Uterus (tissue), 4 donors: ENCODE measurements around the gene POMT1. TPM values are rescaled to one million over a fixed set of nuclear protein-coding genes. Genes with fewer than 3 reads are reported as not detected.

Source experiments
- DNase-seq, 2 donors: peaks; one replicate each; pipeline ENCODE4 v3.0.0-alpha.2; 2019 to 2020
- H3K27ac ChIP-seq, 2 donors: fragments of 200-600 bp; sonication (generic); 1 replicate in 1 of 2; 2 replicates in 1 of 2; pipeline ENCODE4 v1.5.1; 2016 to 2018
- H3K27me3 ChIP-seq, 2 donors: fragments of 200-600 bp; sonication (generic); one replicate each; pipeline ENCODE4 v1.5.1; 2018 to 2019; ENCODE audit warnings: control low read depth in 1 of 2
- H3K36me3 ChIP-seq, 2 donors: fragments of 200-600 bp; sonication (generic); one replicate each; pipeline ENCODE4 v1.5.1; 2019; ENCODE audit warnings: control low read depth in 1 of 2
- H3K4me1 ChIP-seq, 2 donors: fragments of 200-600 bp; sonication (generic); one replicate each; pipeline ENCODE4 v1.5.1; 2018 to 2019; ENCODE audit warnings: control low read depth in 1 of 2
- H3K4me3 ChIP-seq, 2 donors: fragments of 200-600 bp; sonication (generic); 1 replicate in 1 of 2; 2 replicates in 1 of 2; pipeline ENCODE4 v1.5.1; 2018 to 2019; ENCODE audit warnings: mild to moderate bottlenecking in 1 of 2
- H3K9me3 ChIP-seq, 2 donors: fragments of 200-600 bp; sonication (generic); one replicate each; pipeline ENCODE4 v1.5.1; 2019; ENCODE audit warnings: control low read depth in 1 of 2
- POLR2A ChIP-seq, 2 donors: fragments of 450-650 bp; IDR thresholded peaks; one replicate each; pipeline ENCODE4 v1.6.1; 2016; ENCODE audit warnings: antibody characterized with exemption in 2 of 2, mild to moderate bottlenecking in 1 of 2, moderate library complexity in 1 of 2
- intact Hi-C: fragments of 100-400 bp; cut with DNase I; formaldehyde crosslinking; loops from one replicate; pipeline ENCODE4 v1.15.1; 2023; ENCODE audit warnings: low total_unique reads
- total RNA-seq, 4 donors: library from RNA; depleted of rRNA in 3 of 4; stranded (reverse); fragments of >200 nt in 3 of 4; gene quantifications; one replicate each; pipeline versions ENCODE4 v1.1.0 to v1.2.4, GENCODE V29; 2014 to 2023
- TF ChIP-seq, protein P1 (sequence below), 4 experiments: fragments of 200-600 bp in 2 of 4; fragments of 450-650 bp in 2 of 4; sonication (generic) in 2 of 4; IDR thresholded peaks; one replicate each; pipeline ENCODE4 v1.5.1; 2016 to 2019; ENCODE audit warnings: antibody characterized with exemption in 4 of 4, mild to moderate bottlenecking in 2 of 4, moderate library complexity in 1 of 4
- donor health status: DM: yes; HTN: yes; CAD: no.

POMT1 gene
- total RNA-seq, 4 donors from 2014 or later: 0.29 to 40.2 (median 18.5) TPM

DNA sequence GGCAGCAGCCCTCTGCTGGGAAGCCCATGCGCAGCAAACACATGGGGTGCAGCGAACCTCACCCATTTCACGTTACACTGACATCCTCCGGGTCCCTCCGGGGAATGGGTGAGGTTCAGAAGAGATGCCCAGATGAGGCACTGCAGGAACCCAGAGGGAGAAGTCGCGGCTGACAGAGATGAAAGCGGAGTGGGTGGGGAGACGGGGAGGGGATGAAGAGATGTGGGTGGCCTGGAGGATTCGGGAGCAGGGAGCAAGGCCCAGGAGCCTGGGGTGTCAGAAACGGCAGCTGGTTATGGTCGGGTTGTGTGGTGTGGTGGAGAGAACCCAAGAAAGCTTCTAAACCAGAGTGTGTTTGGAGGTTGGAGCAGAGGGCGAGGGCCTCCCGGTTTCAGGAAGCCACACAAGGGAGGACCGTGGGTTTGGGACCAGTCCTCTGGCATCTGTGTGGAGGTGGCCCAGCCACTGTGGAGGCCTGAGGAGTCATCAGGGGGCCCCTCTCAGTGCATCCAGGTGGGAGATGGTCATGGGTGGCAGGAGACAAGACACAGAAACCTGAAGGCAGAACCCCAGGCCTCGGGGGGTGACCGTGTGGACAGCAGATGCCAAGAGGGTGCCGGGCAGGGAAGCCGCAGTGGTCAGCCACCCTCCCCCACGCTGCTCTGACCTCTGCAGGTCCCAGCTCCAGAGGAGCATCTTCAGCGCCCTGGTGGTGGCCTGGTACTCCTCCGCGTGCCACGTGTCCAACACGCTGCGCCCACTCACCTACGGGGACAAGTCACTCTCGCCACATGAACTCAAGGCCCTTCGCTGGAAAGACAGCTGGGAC lies 19.8 kb downstream of the POMT1 start:
- no peaks in the 10 kb centered on the region for H3K27me3 ChIP-seq
- no peaks in the 10 kb centered on the region for H3K4me1 ChIP-seq
- no peak for DNase-seq
- no peaks in the 10 kb centered on the region for H3K9me3 ChIP-seq
- no peak overlapping the region for H3K4me3 ChIP-seq
- intact Hi-C loops: no loop called here
- TF ChIP-seq POLR2A (IDR thresholded peaks at IDR 0.05): no peak
- TF ChIP-seq, protein P1, sequence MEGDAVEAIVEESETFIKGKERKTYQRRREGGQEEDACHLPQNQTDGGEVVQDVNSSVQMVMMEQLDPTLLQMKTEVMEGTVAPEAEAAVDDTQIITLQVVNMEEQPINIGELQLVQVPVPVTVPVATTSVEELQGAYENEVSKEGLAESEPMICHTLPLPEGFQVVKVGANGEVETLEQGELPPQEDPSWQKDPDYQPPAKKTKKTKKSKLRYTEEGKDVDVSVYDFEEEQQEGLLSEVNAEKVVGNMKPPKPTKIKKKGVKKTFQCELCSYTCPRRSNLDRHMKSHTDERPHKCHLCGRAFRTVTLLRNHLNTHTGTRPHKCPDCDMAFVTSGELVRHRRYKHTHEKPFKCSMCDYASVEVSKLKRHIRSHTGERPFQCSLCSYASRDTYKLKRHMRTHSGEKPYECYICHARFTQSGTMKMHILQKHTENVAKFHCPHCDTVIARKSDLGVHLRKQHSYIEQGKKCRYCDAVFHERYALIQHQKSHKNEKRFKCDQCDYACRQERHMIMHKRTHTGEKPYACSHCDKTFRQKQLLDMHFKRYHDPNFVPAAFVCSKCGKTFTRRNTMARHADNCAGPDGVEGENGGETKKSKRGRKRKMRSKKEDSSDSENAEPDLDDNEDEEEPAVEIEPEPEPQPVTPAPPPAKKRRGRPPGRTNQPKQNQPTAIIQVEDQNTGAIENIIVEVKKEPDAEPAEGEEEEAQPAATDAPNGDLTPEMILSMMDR (IDR thresholded peaks at IDR 0.05): no peak
- no peaks in the 10 kb centered on the region for H3K36me3 ChIP-seq
- no peak overlapping the region for H3K27ac ChIP-seq

DNA sequence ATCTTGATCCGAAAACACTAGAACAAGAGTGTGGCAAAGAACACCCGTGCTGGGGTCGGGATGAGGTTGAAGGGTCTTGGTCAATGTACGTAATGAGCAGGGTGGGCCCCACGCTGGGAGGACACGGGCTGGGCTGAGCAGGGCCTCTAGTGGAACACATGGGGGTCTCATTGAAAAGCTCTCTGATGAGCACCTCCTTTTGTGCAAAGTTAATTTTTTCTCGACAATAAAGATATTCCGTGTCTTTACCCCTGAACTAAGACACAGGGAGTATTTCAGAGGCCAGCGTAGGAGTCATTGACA lies 20.3 kb downstream of the POMT1 start:
- TF ChIP-seq, protein P1 (IDR thresholded peaks at IDR 0.05): no peak
- TF ChIP-seq POLR2A (IDR thresholded peaks at IDR 0.05): no peak
- H3K27ac ChIP-seq: no peak overlapping the region
- H3K36me3 ChIP-seq: no peaks in the 10 kb centered on the region
- no peaks in the 10 kb centered on the region for H3K27me3 ChIP-seq
- no peaks in the 10 kb centered on the region for H3K4me1 ChIP-seq
- no peak for DNase-seq
- intact Hi-C loops: no loop called here
- H3K9me3 ChIP-seq: no peaks in the 10 kb centered on the region
- no peak overlapping the region for H3K4me3 ChIP-seq

DNA sequence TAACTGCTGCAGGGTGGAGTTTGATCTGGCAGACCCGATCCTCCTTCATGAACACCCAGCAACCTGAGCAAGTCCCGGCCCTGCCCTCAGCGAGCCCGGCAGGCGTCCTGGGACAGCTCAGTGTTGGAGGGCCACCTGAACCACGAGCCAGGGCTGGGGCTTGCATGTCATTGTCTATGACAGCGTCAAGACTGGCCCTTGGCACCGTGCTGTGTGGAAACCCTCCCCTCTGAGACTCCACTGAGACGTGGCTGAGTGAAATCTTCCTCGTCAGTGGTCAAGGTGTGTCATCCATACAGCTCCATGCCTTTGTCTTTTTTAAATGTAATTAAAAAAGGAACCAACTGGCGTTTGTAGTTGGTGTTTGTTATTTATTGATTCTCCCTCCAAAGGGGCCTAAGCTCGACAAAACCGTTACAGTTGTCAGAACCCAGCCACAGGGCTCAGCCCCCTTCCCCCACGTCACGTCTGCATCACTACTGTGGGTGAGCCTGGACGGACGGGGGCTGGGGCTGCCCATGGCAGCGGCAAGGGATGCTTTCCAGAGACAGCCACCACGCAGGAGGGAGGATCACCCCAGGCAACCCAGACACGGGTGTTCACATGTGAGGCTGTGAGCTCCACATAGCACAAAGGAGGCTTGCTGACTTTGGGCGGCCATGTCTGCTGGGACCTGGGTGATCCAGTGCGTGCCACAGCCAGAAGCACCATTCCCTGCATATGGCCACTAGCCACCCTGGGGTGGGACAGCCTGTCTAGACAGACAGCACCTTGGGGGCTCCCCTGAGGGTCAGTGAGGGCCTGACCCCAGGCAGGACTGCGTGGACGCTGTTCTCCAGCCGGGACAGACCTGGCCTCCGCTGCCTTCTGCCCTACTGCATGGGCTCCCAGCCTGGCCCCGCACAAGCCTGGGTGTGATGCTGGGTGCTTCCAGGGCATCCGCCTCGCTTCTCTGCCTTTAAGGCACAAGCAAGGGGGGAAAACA lies 21.0 kb downstream of the POMT1 start:
- no peak overlapping the region for H3K4me3 ChIP-seq
- H3K27me3 ChIP-seq: no peaks in the 10 kb centered on the region
- no peaks in the 10 kb centered on the region for H3K9me3 ChIP-seq
- no peak for TF ChIP-seq POLR2A (IDR thresholded peaks at IDR 0.05)
- no peak overlapping the region for H3K27ac ChIP-seq
- DNase-seq: no peak
- no peaks in the 10 kb centered on the region for H3K36me3 ChIP-seq
- H3K4me1 ChIP-seq: no peaks in the 10 kb centered on the region
- intact Hi-C loops: no loop called here

DNA sequence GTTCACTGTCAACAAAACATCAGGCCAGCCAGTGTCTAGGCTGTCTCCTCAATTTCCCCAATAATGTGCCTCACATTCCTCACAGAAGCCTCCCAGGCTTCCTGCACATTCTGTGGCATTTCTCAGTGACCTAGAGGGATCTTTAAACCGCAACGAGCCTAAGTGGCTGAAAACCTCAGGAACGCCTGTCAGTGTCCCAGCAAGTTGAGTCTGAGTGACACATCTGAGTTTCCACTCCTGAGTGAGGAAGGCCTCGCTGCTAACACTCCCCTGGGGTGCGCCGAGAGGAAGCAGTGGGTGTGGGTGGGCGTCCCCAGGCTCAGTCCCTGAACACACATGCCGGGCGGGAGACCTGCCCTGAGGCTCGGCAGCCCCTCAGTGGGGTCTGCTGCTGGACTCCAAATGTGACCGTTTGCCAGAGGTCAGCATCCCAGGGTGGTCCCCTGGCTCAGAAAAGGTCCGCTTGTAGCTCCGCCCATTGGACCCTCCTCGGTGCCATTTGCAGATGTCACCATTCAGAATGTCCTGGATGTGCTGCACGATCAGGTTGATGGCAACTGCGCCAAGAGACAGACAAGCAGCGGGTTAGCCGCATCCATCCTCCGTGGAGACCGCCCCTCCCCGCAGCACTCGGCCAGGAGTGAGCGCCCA lies 22.1 kb downstream of the POMT1 start:
- no peak for DNase-seq
- no peaks in the 10 kb centered on the region for H3K4me1 ChIP-seq
- intact Hi-C loops: no loop called here
- TF ChIP-seq, protein P1 (IDR thresholded peaks at IDR 0.05): no peak
- TF ChIP-seq POLR2A (IDR thresholded peaks at IDR 0.05): no peak
- H3K36me3 ChIP-seq: no peaks in the 10 kb centered on the region
- H3K27ac ChIP-seq: no peak overlapping the region
- no peaks in the 10 kb centered on the region for H3K27me3 ChIP-seq
- H3K4me3 ChIP-seq: no peak overlapping the region
- no peaks in the 10 kb centered on the region for H3K9me3 ChIP-seq

DNA sequence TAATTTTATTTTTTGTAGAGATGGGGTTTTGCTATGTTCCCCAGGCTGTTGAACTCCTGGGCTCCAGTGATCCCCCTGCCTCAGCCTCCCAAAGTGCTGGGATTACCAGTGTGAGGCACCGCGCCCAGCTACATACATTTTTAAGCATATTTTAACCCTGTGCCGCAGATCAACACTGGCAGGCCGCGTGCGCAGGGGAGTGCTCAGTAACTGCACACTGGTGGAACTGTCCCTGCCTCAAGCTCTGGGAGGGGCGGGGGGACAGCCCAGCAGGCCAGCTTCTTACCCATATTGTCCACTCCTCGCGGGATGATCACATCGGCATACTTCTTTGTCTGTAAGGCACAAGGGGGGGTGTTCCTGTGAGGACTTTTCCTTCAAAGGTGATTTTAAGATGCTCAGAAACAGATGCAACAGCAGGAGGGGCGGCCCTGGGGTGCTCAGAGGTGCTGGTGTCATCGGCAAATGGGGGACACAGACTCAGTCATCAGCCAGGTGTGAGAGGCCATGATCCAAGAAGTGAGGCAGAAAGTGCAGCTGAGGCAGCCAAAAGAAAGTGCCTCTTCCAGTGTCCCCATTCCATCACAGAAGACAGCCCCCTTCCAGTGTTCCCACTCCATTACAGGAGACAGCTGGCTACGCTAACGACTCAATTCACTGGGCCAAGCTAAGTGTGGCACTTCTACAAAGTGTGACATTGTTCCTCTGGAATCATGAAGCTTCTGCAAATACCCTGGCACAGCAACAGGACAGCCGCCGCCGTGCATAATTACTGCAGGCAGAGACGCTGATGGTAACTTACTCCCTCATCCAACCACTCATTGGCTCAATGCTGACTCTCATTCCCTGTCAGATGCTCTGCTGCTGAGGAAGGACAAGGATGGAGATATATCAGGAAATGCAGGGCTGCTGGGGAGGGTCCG lies 23.2 kb downstream of the POMT1 start:
- Histone ChIP-seq H3K36me3 (no peaks in the 10 kb centered on the region), H3K27me3 (no peaks in the 10 kb centered on the region), H3K27ac (no peak overlapping the region), H3K9me3 (no peaks in the 10 kb centered on the region), H3K4me1 (no peaks in the 10 kb centered on the region), H3K4me3 (no peak overlapping the region)
- TF ChIP-seq, protein P1 (IDR thresholded peaks at IDR 0.05): no peak
- no peak for TF ChIP-seq POLR2A (IDR thresholded peaks at IDR 0.05)
- intact Hi-C loops: no loop called here
- DNase-seq: no peak
